ENCODE results near the gene NOTCH4.
A peak's percentile ranks its signal among the peaks of the same experiment; 100 is the strongest.
"Not testable (repeated sequence)": the region's sequence is repeated elsewhere in the genome, so short reads cannot be mapped to it uniquely, and the experiment has no call there.

The NOTCH4 gene

GRCh38 chr6:32191696-32192607, 31.9 kb downstream of the NOTCH4 start:
- no peak overlapping the region; the same call in 1 of the 2 replicates for H3K9ac ChIP-seq (ENCODE audit: low read depth, low read length)
- peaks cover 10% of the 10 kb centered on the region for H3K36me3 ChIP-seq (ENCODE audit: insufficient read depth, low read depth, low read length)
- no peak overlapping the region for H3K4me3 ChIP-seq (ENCODE audit: low read length)
- H3K27ac ChIP-seq (ENCODE audit: low read length) = no peak overlapping the region
- peaks cover 26% of the 10 kb centered on the region; the same call in 1 of the 2 replicates for H3K4me1 ChIP-seq (ENCODE audit: insufficient read depth, low read length)
- H3K27me3 ChIP-seq (ENCODE audit: insufficient read depth, low read length) = no peaks in the 10 kb centered on the region
- no peaks in the 10 kb centered on the region for H3K9me3 ChIP-seq (ENCODE audit: insufficient read depth, low read depth, low read length)

- H3K4me3 ChIP-seq (ENCODE audit: low read length) = no peak overlapping the region
- peaks cover 19% of the 10 kb centered on the region for H3K36me3 ChIP-seq (ENCODE audit: insufficient read depth, low read depth, low read length)
- no peak overlapping the region; the same call in 1 of the 2 replicates for H3K9ac ChIP-seq (ENCODE audit: low read depth, low read length)
- H3K27ac ChIP-seq (ENCODE audit: low read length) = peak overlapping the region; percentile 90
- no peaks in the 10 kb centered on the region for H3K27me3 ChIP-seq (ENCODE audit: insufficient read depth, low read length)
- no peaks in the 10 kb centered on the region for H3K9me3 ChIP-seq (ENCODE audit: insufficient read depth, low read depth, low read length)
- peaks cover 23% of the 10 kb centered on the region; the same call in 1 of the 2 replicates for H3K4me1 ChIP-seq (ENCODE audit: insufficient read depth, low read length)
These were observed 32.8 kb downstream of the NOTCH4 start for GRCh38 chr6:32190911-32191677.

GRCh38 chr6:32190054-32190851, 33.6 kb downstream of the NOTCH4 start, which contains the start of gene PBX2:
PBX2 (minus strand) TSS chr6:32190202; CDS start chr6:32189915, 287 bp downstream.
- Histone ChIP-seq H3K27ac (ENCODE audit: low read length) (peak within 1 kb of the TSS; percentile 90), H3K27me3 (ENCODE audit: insufficient read depth, low read length) (no peaks in the 10 kb centered on the region), H3K4me3 (ENCODE audit: low read length) (peak within 1 kb of the TSS; percentile 79), H3K9me3 (ENCODE audit: insufficient read depth, low read depth, low read length) (no peaks in the 10 kb centered on the region), H3K9ac (ENCODE audit: low read depth, low read length) (peak within 1 kb of the TSS; percentile 87), H3K36me3 (ENCODE audit: insufficient read depth, low read depth, low read length) (peaks cover 22% of the 10 kb centered on the region), H3K4me1 (ENCODE audit: insufficient read depth, low read length) (peaks cover 23% of the 10 kb centered on the region; the same call in 1 of the 2 replicates)

DNA sequence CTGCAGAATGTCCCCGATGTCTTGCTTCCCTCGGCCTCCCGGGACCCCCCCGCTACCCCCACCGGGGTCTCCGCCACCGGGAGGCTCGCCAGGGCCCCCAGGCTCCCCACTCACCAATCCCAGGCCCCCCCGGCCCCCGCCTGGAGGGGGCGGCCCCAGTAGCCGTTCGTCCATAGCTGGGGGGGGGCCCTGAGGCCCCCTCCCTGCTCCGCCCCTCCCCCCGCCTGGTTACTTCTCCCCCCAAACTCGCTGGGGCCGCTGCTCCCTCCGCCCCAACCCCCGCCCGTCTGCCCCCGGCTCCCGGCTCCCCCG, 34.2 kb downstream of the NOTCH4 start:
- H3K27me3 ChIP-seq (ENCODE audit: insufficient read depth, low read length) = no peaks in the 10 kb centered on the region
- H3K9me3 ChIP-seq (ENCODE audit: insufficient read depth, low read depth, low read length) = no peaks in the 10 kb centered on the region
- peak overlapping the region; percentile 83 for H3K27ac ChIP-seq (ENCODE audit: low read length)
- peak overlapping the region; percentile 87; the same call in 1 of the 2 replicates for H3K9ac ChIP-seq (ENCODE audit: low read depth, low read length)
- peak overlapping the region; percentile 79 for H3K4me3 ChIP-seq (ENCODE audit: low read length)
- peaks cover 18% of the 10 kb centered on the region; the same call in 1 of the 2 replicates for H3K4me1 ChIP-seq (ENCODE audit: insufficient read depth, low read length)
- peaks cover 22% of the 10 kb centered on the region for H3K36me3 ChIP-seq (ENCODE audit: insufficient read depth, low read depth, low read length)

DNA sequence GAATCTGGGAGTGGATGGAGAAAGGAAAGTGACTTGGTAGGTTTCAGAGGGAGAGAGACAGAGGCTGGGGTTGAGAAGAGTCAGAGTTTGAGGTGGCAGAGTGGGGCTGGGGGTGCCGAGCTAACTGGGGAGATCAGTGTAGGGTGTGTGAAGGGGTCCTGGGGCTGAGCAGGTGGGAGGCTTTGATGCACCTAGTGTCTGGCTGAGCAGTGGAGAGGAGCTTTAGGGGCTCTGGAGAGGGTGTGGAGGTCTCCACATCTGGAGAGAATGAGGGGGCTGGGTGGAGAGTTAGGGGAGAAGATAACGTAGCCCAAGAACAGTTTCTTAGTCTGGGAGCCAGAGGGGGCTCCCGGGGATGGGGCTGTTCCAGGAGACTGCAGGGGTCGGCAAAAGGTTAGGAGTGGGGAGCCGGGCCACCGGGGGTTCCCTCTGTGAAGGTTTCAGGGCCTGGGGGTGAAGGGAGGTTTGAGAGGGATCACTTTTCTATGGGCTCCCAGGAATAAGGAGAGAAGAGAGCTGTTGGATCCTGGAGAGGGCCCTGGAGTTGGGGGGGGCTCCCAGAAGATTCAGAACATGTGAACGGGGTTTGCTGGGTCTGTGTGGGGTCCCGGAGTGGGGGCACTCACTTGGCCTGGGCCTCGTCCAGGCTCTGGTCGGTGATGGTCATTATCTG, 34.7 kb downstream of the NOTCH4 start:
- Histone ChIP-seq H3K9ac (ENCODE audit: low read depth, low read length) (peak overlapping the region; percentile 87), H3K4me3 (ENCODE audit: low read length) (peak overlapping the region; percentile 79), H3K36me3 (ENCODE audit: insufficient read depth, low read depth, low read length) (peaks cover 22% of the 10 kb centered on the region), H3K4me1 (ENCODE audit: insufficient read depth, low read length) (peaks cover 16% of the 10 kb centered on the region; the same call in 1 of the 2 replicates), H3K27me3 (ENCODE audit: insufficient read depth, low read length) (no peaks in the 10 kb centered on the region), H3K27ac (ENCODE audit: low read length) (peak overlapping the region; percentile 83), H3K9me3 (ENCODE audit: insufficient read depth, low read depth, low read length) (no peaks in the 10 kb centered on the region)

GRCh38 chr6:32188381-32189068, 35.3 kb downstream of the NOTCH4 start:
- no peaks in the 10 kb centered on the region for H3K27me3 ChIP-seq (ENCODE audit: insufficient read depth, low read length)
- peaks cover 25% of the 10 kb centered on the region for H3K36me3 ChIP-seq (ENCODE audit: insufficient read depth, low read depth, low read length)
- no peaks in the 10 kb centered on the region for H3K9me3 ChIP-seq (ENCODE audit: insufficient read depth, low read depth, low read length)
- H3K27ac ChIP-seq (ENCODE audit: low read length) = no peak overlapping the region
- peak overlapping the region; percentile 87 for H3K9ac ChIP-seq (ENCODE audit: low read depth, low read length)
- H3K4me3 ChIP-seq (ENCODE audit: low read length) = peak overlapping the region; percentile 79
- H3K4me1 ChIP-seq (ENCODE audit: insufficient read depth, low read length) = peaks cover 16% of the 10 kb centered on the region; the same call in 1 of the 2 replicates

GRCh38 chr6:32187725-32188380, 36.0 kb downstream of the NOTCH4 start:
- not testable (repeated sequence) for H3K27ac ChIP-seq (ENCODE audit: low read length); H3K4me3 ChIP-seq (ENCODE audit: low read length); H3K9ac ChIP-seq (ENCODE audit: low read depth, low read length)

DNA sequence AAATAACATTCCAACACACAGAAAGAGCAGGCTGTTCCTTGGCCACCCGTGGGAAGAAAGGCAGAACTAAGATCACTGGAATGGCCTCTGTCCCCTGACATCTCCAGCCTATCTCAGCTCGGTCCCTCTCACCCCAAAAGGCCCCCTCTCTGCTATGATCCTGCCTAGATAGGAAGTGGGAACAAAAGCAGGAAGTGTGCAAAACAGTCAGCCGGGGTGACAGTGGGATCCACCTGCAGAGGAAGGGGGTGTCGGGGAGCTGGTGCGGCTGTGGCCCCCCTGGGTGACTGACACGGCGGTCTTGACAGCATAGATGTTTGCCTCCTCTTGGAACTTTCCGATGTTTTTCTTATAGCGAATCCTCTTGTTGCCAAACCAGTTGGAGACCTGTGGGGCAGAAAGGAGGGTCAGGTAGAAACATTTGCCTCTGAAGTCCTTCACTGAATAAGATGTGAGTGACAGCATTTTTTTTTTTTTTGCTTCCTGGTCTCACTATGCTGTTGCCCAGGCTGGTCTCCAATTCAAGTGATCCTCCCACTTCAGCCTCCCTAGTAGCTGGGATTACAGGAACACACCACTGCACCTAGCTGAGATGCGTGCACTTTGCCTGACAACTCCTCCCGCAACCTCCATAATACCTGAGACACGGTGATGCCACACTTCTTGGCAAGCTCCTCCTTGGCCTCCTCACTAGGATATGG, 36.7 kb downstream of the NOTCH4 start:
- no peaks in the 10 kb centered on the region for H3K9me3 ChIP-seq (ENCODE audit: insufficient read depth, low read depth, low read length)
- no peak overlapping the region for H3K27ac ChIP-seq (ENCODE audit: low read length)
- H3K36me3 ChIP-seq (ENCODE audit: insufficient read depth, low read depth, low read length) = peaks cover 38% of the 10 kb centered on the region
- H3K9ac ChIP-seq (ENCODE audit: low read depth, low read length) = no peak overlapping the region
- H3K4me3 ChIP-seq (ENCODE audit: low read length) = no peak overlapping the region
- H3K4me1 ChIP-seq (ENCODE audit: insufficient read depth, low read length) = peaks cover 11% of the 10 kb centered on the region; the same call in 1 of the 2 replicates
- no peaks in the 10 kb centered on the region for H3K27me3 ChIP-seq (ENCODE audit: insufficient read depth, low read length)

More at GRCh38 chr6:32187725-32188380, 36.0 kb downstream of the NOTCH4 start:
- H3K27me3 ChIP-seq (ENCODE audit: insufficient read depth, low read length); H3K9me3 ChIP-seq (ENCODE audit: insufficient read depth, low read depth, low read length): not testable (repeated sequence)
- Histone ChIP-seq H3K4me1 (ENCODE audit: insufficient read depth, low read length) (peaks cover 15% of the 10 kb centered on the region; the same call in 1 of the 2 replicates), H3K36me3 (ENCODE audit: insufficient read depth, low read depth, low read length) (peaks cover 32% of the 10 kb centered on the region)

GRCh38 chr6:32186151-32186840, 37.6 kb downstream of the NOTCH4 start:
- H3K27ac ChIP-seq (ENCODE audit: low read length); H3K4me3 ChIP-seq (ENCODE audit: low read length); H3K27me3 ChIP-seq (ENCODE audit: insufficient read depth, low read length); H3K9ac ChIP-seq (ENCODE audit: low read depth, low read length); H3K9me3 ChIP-seq (ENCODE audit: insufficient read depth, low read depth, low read length): not testable (repeated sequence)
- H3K36me3 ChIP-seq (ENCODE audit: insufficient read depth, low read depth, low read length) = peaks cover 41% of the 10 kb centered on the region
- peaks cover 10% of the 10 kb centered on the region; the same call in 1 of the 2 replicates for H3K4me1 ChIP-seq (ENCODE audit: insufficient read depth, low read length)
